HG03457 (cell line): Measurements from ENCODE around the gene SYNM.
"Not testable (repeated sequence)": the region's sequence is repeated elsewhere in the genome, so short reads cannot be mapped to it uniquely, and the experiment has no call there.

Source experiments
- ATAC-seq: cut with Tn5 transposase; IDR thresholded peaks from one replicate; pipeline ENCODE4 v1.9.1; 2021; ENCODE audit warnings: moderate number of reproducible peaks; ENCODE audit not compliant: unreplicated experiment

Gene SYNM, protein sequence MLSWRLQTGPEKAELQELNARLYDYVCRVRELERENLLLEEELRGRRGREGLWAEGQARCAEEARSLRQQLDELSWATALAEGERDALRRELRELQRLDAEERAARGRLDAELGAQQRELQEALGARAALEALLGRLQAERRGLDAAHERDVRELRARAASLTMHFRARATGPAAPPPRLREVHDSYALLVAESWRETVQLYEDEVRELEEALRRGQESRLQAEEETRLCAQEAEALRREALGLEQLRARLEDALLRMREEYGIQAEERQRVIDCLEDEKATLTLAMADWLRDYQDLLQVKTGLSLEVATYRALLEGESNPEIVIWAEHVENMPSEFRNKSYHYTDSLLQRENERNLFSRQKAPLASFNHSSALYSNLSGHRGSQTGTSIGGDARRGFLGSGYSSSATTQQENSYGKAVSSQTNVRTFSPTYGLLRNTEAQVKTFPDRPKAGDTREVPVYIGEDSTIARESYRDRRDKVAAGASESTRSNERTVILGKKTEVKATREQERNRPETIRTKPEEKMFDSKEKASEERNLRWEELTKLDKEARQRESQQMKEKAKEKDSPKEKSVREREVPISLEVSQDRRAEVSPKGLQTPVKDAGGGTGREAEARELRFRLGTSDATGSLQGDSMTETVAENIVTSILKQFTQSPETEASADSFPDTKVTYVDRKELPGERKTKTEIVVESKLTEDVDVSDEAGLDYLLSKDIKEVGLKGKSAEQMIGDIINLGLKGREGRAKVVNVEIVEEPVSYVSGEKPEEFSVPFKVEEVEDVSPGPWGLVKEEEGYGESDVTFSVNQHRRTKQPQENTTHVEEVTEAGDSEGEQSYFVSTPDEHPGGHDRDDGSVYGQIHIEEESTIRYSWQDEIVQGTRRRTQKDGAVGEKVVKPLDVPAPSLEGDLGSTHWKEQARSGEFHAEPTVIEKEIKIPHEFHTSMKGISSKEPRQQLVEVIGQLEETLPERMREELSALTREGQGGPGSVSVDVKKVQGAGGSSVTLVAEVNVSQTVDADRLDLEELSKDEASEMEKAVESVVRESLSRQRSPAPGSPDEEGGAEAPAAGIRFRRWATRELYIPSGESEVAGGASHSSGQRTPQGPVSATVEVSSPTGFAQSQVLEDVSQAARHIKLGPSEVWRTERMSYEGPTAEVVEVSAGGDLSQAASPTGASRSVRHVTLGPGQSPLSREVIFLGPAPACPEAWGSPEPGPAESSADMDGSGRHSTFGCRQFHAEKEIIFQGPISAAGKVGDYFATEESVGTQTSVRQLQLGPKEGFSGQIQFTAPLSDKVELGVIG (N-terminal part only)

GRCh38 chr15:99104788-99105513, at the start of gene SYNM:
TSS of gene SYNM (plus strand) at chr15:99105080. CDS start at chr15:99105200, 120 bp downstream.
- ATAC-seq: no peak

- no peak for ATAC-seq
Observed at GRCh38 chr15:99055555-99056134, 49.2 kb upstream of the SYNM start.

GRCh38 chr15:99057020-99057419, 47.9 kb upstream of the SYNM start:
- no peak for ATAC-seq

- no peak for ATAC-seq
Observed at GRCh38 chr15:99057697-99058420, 47.0 kb upstream of the SYNM start.

- no peak for ATAC-seq
Observed at GRCh38 chr15:99058421-99058870, 46.4 kb upstream of the SYNM start.

DNA sequence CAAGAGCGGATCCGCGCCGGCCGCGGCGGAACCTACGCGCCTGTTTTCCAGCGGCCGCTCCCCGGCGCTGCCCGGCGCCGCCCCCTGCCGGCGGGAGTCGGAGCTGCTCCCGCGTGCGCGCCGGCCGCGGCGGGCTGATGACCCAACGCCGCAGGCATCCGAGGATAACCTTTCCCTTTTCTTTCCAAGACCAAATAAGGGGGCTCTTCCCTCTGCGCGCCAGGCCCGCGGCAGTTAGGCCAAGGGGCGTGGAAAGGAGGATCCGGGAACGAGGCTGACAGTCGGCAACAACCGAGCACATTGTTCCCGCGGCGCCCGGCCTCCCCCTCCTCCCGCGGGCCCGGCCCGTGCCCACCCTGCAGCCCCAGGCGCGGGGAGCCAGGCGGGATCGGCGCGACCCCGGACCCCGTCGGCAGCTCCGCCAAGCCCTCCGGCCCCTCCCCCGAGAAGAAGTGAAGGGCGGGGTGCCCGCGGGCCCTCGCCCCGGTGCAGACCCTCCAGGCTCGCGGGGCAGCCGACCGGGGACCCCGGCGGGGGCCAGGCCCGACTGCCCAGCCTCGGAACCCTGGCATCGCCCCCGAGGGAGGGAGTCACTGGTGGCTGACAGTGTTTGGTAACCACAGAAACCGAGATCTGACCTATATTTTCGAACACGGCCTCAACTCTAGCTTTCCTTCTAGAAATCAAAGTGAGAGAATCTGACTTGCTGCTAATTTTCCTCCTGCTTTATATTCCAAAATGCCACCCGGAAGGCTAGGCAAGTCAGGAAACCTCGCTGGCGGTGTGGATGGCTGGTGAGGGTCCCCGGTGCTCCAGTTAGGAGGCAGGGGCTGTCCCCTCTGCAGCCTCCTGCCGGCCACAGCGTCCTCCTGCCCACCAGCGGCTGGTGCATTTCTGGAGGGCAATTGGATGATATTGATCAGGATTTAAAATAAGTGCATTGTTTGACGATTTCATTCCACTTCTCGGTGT, 45.6 kb upstream of the SYNM start:
- ATAC-seq: peak; percentile 74

DNA sequence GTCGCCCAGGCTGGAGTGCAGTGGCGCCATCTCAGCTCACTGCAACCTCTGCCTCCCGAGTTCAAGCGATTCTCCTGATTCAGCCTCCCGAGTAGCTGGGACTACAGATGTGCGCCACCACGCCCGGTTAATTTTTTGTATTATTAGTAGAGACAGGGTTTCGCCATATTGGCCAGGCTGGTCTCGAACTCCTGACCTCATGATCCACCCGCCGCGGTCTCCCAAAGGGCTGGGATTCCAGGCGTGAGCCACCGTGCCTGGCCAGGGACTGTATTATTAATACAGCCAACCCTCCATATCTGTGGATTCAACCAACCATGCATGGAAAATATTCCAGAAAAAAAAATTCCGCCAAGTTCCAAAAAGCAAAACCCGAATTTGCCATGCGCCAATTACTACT, 44.7 kb upstream of the SYNM start:
- ATAC-seq: not testable (repeated sequence)

- no peak for ATAC-seq
Observed at GRCh38 chr15:99062226-99062625, 42.7 kb upstream of the SYNM start.

GRCh38 chr15:99068186-99068585, 36.7 kb upstream of the SYNM start:
- no peak for ATAC-seq

DNA sequence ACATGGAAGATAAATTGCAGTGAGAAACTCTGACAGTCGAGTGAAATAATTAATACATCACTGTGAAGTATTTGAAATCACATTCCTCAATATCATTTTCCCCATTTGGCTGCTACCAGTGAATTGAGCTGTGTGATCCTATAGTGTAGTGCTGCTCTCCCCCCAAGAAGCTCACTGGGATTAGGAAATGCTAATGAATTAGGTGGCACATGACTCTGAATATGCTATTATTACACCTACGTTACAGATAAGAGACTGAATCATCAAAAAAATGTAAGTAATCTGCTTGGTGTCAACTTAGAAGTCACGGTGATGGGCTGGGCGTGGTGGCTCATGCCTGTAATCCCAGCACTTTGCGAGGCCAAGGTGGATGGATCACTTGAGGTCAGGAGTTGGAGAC, 34.7 kb upstream of the SYNM start:
- no peak for ATAC-seq

DNA sequence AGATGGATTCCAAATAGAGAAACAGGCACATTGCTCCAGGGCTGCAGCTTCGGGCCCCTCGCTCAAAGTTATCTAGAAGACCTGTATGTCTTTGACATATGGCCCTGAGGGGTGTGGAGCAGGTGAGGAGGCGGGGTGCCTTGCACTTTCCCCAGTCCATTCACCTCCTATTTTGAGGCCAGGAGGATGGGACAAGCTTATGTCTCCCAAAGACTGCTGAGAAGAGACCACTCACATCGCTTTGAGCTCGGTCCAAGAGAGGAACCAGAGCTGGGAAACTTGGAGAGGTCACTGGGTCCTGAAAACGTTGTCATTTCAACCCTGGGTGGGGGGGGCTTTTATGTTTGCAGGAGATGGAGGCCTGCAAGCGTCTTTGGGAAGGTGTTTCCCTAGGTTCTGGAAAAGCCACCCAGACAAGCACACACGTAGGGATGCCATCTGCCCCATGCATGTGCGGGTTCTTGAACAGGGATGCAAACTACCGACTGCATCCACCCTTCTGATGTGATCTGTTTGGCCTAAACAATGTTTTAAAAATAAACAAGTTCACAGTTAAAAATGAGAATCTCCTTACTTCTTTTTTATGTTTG, 33.7 kb upstream of the SYNM start:
- ATAC-seq: no peak

GRCh38 chr15:99073008-99073717, 31.7 kb upstream of the SYNM start:
- ATAC-seq: no peak

- no peak for ATAC-seq
Observed at GRCh38 chr15:99074446-99074845, 30.4 kb upstream of the SYNM start.

GRCh38 chr15:99075059-99075652, 29.7 kb upstream of the SYNM start:
- ATAC-seq: not testable (repeated sequence)

DNA sequence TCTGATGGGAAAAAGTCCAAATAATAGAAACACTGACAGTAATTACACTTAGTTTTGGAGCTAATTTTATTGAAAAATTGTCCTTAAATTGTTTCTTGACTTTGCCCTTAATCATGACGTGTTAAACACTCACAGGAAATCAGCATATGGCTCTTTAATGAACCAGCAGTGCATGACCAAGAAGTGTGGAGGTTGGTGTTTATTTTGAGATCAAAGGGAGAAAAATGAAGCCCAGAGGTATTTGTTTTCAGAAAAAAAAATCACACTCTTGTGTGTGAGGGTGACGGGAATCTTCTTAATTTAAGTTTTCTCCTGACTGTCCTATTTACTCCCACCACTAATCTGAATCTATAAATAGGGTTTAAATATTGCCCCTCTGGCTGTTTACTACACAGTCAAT, 28.8 kb upstream of the SYNM start:
- ATAC-seq: no peak

- ATAC-seq: peak; percentile 65
Observed at GRCh38 chr15:99076555-99077308, 28.1 kb upstream of the SYNM start.
